GM18507 (cell line): ENCODE data around the gene CCDC192.
"Not testable (repeated sequence)": the region's sequence is repeated elsewhere in the genome, so short reads cannot be mapped to it uniquely, and the experiment has no call there.

Experiments used
- DNase-seq: peaks from one replicate; pipeline ENCODE4 v3.0.0; 2011; ENCODE audit warnings: low read depth; ENCODE audit not compliant: insufficient read length; ENCODE audit errors: extremely low spot score
- FAIRE-seq: peaks from 2 replicates; lab custom pipeline; 2011; peaks lifted over from hg19 to GRCh38; lab: Jason Lieb, UNC

Gene CCDC192

GRCh38 chr5:127696683-127697082 lies 6.5 kb upstream of the CCDC192 start:
- no peak for FAIRE-seq
- no peak for DNase-seq

- FAIRE-seq (no peak), DNase-seq (no peak)
Measured at GRCh38 chr5:127697894-127698600, 5.1 kb upstream of the CCDC192 start.

- FAIRE-seq (no peak), DNase-seq (no peak)
Measured at GRCh38 chr5:127699416-127699815, 3.8 kb upstream of the CCDC192 start.

GRCh38 chr5:127700237-127700766 lies 2.9 kb upstream of the CCDC192 start:
- no peak for DNase-seq

GRCh38 chr5:127702434-127702833 lies 757 bp upstream of the CCDC192 start:
- no peak for DNase-seq
- FAIRE-seq = no peak

More at GRCh38 chr5:127700237-127700766, 2.9 kb upstream of the CCDC192 start:
- no peak for FAIRE-seq

- FAIRE-seq = no peak
- DNase-seq = no peak
Measured at GRCh38 chr5:127705120-127705892, 2.1 kb downstream of the CCDC192 start.

- DNase-seq (no peak), FAIRE-seq (no peak)
Measured at GRCh38 chr5:127706691-127707090, 3.5 kb downstream of the CCDC192 start.

GRCh38 chr5:127707209-127707608 lies 4.0 kb downstream of the CCDC192 start:
- no peak for FAIRE-seq

GRCh38 chr5:127713083-127713482 lies 9.9 kb downstream of the CCDC192 start:
- not testable (repeated sequence) for FAIRE-seq, DNase-seq

More at GRCh38 chr5:127707209-127707608, 4.0 kb downstream of the CCDC192 start:
- DNase-seq = no peak

- FAIRE-seq = no peak
- DNase-seq = no peak
Measured at GRCh38 chr5:127718181-127718580, 15.0 kb downstream of the CCDC192 start.

- DNase-seq (no peak), FAIRE-seq (no peak)
Measured at GRCh38 chr5:127723571-127723970, 20.4 kb downstream of the CCDC192 start.

- DNase-seq (no peak), FAIRE-seq (no peak)
Measured at GRCh38 chr5:127725673-127726072, 22.5 kb downstream of the CCDC192 start.

- FAIRE-seq = no peak
- DNase-seq = no peak
Measured at GRCh38 chr5:127732963-127733362, 29.8 kb downstream of the CCDC192 start.

GRCh38 chr5:127739348-127739747 lies 36.2 kb downstream of the CCDC192 start:
- not testable (repeated sequence) for FAIRE-seq, DNase-seq

- DNase-seq = no peak
- no peak for FAIRE-seq
Measured at GRCh38 chr5:127739807-127740384, 36.7 kb downstream of the CCDC192 start.

GRCh38 chr5:127741412-127741811 lies 38.2 kb downstream of the CCDC192 start:
- DNase-seq = no peak
- no peak for FAIRE-seq

GRCh38 chr5:127744241-127744640 lies 41.0 kb downstream of the CCDC192 start:
- DNase-seq = no peak
- FAIRE-seq = no peak

GRCh38 chr5:127746756-127747155 lies 43.6 kb downstream of the CCDC192 start:
- DNase-seq = no peak

GRCh38 chr5:127752503-127753265 lies 49.5 kb downstream of the CCDC192 start:
- not testable (repeated sequence) for FAIRE-seq, DNase-seq

More at GRCh38 chr5:127746756-127747155, 43.6 kb downstream of the CCDC192 start:
- FAIRE-seq = peak; percentile 62
